ENCODE measurements around the gene RPS18. TPM values are rescaled to one million over a fixed set of nuclear protein-coding genes. Genes with fewer than 3 reads are reported as not detected.

RPS18 gene
- total RNA-seq, 1 donor from 2014 or later: 4,003 TPM

Other genes with a start within 250 kb of the RPS18 start
- gene HLA-DPA1, start 198.4 kb upstream of the RPS18 start, total RNA-seq: 1.6 TPM
- gene HLA-DPB1, start 196.1 kb upstream of the RPS18 start, total RNA-seq: 2.4 TPM
- 1.2 TPM for gene COL11A2, start 79.6 kb upstream of the RPS18 start, total RNA-seq
- gene RXRB, start 71.4 kb upstream of the RPS18 start, total RNA-seq: 23.2 TPM
- 36.3 TPM for gene SLC39A7, start 71.2 kb upstream of the RPS18 start, total RNA-seq
- gene HSD17B8, start 67.4 kb upstream of the RPS18 start, total RNA-seq: 3.3 TPM
- 24.5 TPM for gene RING1, start 63.6 kb upstream of the RPS18 start, total RNA-seq
- 24.9 TPM for gene VPS52, start 199 bp upstream of the RPS18 start, total RNA-seq
- 9.0 TPM for gene B3GALT4, start 5.0 kb downstream of the RPS18 start, total RNA-seq
- 42.4 TPM for gene WDR46, start 17.2 kb downstream of the RPS18 start, total RNA-seq
- 31.0 TPM for gene PFDN6, start 17.5 kb downstream of the RPS18 start, total RNA-seq
- gene RGL2, start 26.9 kb downstream of the RPS18 start, total RNA-seq: 16.3 TPM
- gene TAPBP, start 42.0 kb downstream of the RPS18 start, total RNA-seq: 10.2 TPM
- 27.3 TPM for gene ZBTB22, start 45.7 kb downstream of the RPS18 start, total RNA-seq
- gene DAXX, start 50.9 kb downstream of the RPS18 start, total RNA-seq: 22.8 TPM
- 4.1 TPM for gene KIFC1, start 119.7 kb downstream of the RPS18 start, total RNA-seq
- 16.3 TPM for gene PHF1, start 138.9 kb downstream of the RPS18 start, total RNA-seq
- 84.8 TPM for gene CUTA, start 146.0 kb downstream of the RPS18 start, total RNA-seq
- 35.1 TPM for gene SYNGAP1, start 148.0 kb downstream of the RPS18 start, total RNA-seq
- 9.0 TPM for gene ZBTB9, start 182.5 kb downstream of the RPS18 start, total RNA-seq

Data from frontal cortex (tissue), 1 donor.